ENCODE results near the gene NAGPA.

The NAGPA gene

DNA sequence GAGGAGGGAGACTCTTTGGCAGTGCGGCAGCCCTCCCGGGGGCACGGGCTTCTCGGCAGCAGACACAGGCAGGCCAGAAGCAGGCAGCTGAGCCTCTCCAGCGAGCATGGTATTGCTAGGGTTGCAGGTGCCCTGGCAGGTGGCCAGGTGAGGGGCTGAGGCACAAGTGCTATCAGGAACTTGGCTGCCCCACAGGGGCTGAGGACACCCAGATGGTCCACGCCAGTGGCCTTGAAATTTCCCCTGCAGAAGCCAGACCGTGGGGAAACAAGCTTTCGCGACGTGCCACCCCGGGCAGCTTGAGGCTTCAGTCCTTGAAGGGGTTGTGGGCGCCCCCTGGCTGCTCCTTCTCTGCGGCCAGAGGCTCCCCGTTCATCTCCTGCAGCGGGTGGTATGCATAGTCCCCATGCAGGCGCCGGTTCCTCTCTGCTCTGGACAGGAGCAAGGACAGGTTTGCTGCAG lies 8.5 kb downstream of the NAGPA start:
- no peak for DNase-seq

DNA sequence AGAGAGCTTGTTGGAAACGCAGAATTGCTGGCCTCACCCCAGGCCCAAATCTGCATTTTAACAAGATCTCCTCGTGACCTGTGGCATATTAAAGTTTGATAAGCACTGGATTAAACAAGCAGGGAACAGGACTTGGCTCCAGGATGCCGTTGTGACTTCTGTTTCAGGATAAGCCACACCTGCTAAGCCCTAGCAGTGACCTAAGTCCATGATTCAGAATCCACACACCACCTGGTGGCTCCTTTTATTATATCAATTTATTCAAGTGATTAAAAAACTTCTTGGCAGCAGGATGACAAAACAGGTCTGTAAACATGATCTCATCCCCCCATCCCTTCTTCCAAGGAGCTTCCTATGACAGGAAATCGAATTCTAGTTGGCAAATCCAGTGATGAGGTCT lies 9.1 kb downstream of the NAGPA start:
- no peak for DNase-seq

DNA sequence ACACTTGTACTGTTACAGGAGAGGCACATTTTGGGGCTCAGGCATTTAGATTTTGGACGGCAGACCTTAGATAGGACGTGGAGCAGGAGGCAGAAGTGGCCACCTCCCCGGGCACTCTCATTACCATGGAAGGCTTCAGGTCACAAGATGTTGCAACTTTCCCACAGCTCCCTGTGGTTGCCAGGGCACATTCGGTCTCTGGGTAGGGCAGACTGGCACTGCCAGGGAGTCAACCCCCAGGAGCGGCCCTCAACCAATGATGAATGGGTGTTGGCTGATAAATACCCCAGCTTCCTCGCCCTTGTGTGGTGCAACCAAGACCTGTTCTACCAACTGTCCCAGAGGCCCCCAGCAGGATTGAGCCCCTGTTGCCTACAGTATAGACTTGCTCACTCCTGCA lies 11.2 kb downstream of the NAGPA start:
- DNase-seq, result no peak

DNA sequence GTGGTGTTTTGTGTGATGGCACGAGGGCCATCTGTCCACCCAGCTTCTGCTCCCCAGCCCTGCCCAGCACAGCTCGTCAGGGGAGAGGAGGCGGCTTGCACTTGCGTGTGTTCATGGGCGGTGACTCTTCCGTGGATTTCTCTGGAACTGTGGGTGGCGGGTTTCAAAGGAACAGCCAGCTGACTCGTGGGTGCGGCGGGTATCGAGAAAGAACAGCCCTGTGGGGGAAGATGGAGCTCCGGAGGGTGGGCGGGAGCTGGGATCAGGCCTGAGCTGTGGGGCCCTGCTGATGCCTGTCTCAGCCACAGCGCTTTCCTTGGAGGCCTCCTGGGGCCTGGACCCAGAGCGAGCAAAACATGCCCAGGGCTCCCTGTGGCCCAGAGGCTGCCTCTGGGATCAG lies 13.2 kb downstream of the NAGPA start:
- DNase-seq, result no peak

DNA sequence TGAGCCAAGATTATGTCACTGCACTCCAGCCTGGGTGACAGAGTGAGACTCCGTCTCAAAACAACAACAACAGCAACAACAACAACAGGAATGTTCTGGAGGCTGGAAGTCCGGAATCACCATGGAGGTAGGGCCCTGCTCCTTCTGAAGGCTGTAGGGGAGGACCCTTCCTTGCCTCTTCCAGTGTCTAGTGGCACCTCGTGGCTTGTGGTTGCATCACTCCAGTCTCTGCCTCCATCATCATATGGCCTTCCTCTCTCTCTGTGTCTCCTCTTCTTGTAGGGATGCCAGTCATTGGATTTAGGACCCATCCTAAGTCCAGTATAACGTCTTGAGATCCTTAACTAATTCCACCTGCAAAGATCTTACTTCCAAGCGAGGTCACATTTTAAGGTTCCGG lies 14.0 kb downstream of the NAGPA start:
- no peak for DNase-seq

DNA sequence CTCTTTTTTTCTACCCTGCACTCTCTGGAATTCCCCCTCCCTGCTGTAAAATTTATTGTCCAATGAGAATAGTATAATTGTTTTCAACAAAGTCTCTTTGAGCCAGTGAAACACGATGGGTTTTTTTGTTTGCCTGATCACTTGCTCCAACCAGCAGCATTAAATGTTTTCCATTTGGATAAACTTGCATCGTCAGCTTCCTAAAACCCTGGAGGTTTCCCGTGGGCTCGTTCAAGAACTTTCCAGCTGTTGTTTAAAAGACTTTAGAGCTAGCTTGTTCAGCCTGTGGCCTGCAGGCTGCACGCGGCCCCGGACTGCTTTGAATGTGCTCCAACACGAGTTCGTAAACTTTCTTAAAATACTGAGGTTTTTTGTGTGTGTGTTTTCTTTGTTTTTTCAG lies 14.9 kb downstream of the NAGPA start:
- no peak for DNase-seq

DNA sequence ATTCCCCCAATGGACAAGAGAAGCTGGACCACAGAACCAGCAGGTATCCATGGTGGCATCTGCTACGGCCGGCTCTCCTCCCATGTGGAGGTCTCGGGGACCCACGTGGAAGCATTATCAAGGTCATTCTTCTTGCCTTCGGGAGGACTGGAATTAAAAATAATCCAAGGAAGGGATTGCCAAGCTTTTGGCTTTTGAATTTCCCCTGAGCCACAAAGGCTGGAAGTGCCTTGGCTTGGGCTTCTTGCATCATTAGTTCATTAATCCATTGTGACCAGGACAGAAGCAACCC lies 16.1 kb downstream of the NAGPA start:
- no peak for DNase-seq

DNA sequence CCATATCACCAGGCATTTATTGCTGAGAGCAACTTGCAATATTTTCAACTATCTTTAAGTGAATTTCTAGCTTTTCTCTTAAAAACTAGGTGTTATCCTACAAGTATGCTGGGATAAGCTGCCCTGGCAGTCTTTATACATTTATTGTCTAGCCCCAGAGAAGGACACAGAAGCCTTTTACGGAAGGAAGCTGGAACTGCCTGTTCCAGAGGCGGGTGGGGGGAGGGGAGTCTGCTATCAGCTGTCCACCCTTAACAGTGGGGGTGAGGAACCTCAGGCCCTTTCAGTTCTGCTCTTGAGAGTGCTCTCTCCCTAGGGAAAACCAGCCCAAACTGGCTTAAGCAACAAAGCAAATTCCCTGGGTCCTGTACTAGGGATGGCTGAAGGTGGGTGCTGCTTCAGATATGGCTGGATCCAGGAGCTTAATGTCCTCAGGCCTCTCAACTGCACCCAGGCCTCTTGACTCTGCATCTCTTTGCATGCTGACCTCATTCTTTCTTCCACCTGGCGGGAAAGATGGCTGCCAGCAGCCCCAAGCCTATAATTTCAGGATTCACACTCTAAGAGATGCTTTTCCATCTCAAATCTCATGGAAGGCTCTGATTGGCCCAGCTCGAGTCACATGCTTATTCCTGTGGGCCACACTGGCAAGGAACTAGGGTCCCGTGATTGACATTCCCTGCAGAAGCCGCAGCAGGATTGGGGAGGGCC lies 16.6 kb downstream of the NAGPA start:
- no peak for DNase-seq

DNA sequence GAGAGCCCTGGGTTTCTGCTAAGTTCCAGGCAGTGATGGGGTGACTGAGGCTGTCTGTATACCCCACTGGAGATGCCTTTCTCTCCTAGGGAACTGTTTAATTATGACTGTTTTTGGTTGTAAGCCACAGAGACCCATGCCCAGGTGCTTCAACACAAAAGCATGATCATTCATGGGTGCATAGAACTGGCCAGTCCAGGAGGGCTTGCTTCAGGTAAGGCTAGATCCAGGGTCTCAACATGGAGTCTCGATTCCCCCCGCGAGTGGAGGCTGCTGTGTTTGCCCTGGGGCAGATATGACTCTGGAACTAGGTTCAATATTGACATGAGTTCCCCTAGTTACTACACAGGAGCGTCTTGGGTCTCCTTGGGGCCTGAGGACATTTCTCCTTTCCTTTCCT lies 17.8 kb downstream of the NAGPA start:
- no peak for DNase-seq

DNA sequence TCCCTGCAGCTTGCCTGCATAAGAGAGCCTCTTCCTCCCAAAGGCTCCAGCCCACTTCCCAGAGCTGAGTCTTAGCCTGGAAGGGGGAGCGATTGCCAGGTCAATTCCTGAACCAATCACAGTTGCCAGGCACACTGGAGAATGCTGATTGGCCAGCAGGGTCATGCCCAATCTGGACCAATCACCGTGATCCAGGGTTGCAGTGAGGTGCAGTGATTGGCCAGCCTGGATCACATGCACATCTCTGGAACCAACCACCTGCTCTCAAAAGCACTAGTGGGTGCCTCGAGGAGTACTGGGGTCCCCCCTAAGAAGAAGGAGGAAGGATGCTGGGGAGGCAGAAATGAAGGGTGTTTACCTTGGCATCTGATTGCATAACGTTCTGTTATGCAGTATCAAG lies 18.4 kb downstream of the NAGPA start:
- no peak for DNase-seq

DNA sequence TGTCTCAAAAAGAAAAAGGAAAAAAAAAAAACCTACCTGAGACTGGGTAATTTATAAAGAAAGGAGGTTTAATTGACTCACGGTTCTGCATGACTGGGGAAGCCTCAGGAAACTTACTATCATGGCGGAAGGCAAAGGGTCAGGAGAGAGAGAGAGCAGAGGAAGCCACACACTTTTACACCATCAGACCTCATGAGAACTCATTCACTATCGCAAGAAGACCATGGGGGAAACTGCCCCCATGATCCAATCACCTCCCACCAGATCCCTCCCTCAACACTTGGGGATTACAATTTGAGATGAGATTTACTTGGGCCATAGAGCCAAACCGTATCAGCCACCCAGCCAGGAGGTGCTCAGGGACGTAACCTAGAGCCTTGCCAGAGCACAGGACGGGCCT lies 20.8 kb downstream of the NAGPA start:
- DNase-seq, result no peak

DNA sequence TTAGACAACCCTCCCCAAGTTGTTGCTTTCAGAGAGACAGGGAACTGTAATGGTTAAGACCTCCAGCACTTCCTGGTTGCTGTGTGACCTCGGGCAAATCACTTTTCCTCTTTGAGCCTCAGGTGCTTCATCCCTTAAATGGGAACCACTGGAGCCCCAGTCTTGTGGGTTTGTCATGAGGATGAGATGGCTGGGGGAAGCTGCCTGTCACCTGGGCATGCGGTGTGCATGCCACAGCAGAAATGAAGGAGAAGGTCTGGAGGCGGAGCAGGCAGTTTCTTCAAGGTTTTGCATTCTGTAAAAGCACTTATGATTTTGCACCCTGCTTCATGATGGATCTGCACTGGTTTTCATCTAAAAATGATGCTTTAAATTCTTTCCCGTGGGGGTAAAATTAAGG lies 22.1 kb downstream of the NAGPA start:
- no peak for DNase-seq

DNA sequence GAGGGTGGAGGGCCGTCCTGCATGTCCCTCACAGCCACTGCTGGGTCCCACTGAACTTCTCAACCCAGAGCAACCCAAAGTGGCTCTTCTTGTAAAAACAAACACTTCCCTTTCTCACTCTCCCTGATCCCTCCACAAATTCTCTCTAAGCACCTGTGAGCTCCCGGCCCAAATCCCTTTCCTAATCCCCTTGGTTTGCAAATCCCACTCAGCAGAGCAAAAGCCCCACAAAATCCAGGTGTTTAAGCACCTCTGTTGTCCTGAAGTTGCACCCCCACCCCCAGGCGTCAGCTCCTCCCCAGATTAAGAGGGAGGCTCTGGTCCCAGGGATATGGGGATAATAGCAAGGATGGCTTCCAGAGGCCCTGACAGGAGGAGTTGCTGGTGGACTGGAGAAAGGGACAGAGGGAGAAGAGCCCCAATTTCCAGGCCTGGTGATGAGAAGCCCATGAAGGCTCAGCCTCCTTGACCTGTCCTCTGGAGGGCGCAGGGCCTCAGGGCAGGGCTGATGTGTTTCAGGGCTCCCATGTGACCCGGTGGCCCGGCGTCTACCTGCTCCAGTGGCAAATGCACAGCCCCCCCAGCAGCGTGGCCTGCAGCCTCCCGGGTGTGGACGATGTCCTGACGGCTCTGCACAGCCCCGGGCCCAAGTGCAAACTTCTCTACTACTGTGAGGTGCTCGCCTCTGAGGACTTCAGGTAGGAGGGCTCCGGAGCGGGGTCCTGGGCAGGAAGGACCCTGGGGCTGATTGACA lies 23.0 kb downstream of the NAGPA start:
- DNase-seq, result no peak

DNA sequence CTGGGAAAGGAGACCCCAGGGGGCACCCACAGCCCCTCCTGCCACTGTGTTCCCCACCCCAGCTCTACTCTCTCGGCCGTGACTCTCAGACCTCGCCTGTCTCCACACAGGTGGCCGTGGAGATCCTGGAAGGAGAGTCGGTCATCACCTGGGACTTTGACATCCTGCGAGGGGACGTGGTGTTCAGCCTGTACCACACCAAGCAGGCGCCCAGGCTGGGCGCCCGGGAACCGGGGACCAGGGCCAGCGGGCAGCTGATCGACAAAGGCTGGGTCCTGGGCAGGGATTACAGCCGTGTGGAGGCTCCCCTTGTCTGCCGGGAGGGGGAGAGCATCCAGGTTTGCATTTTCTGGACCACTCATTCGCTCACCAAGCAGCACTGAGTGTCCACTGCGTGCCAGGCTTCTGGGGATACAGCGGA lies 25.4 kb downstream of the NAGPA start:
- no peak for DNase-seq

DNA sequence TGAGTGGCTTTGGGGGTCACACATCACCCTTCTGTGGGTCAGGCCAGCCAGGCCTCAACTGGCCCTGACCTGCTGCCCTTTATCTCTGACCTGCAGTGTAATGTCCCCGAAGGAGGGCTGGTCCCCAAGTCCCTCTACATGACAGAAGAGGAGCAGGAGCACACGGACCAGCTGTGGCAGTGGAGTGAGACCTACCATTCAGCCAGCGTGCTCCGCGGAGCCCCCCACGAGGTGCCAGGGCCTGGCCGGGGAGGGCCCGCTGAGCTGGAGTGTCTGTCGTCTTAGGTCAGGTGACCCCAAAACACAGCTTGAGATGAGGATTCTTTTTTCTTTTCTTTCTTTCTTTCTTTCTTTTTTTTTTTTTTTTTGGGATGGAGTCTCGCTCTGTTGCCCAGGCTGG lies 26.5 kb downstream of the NAGPA start:
- no peak for DNase-seq

DNA sequence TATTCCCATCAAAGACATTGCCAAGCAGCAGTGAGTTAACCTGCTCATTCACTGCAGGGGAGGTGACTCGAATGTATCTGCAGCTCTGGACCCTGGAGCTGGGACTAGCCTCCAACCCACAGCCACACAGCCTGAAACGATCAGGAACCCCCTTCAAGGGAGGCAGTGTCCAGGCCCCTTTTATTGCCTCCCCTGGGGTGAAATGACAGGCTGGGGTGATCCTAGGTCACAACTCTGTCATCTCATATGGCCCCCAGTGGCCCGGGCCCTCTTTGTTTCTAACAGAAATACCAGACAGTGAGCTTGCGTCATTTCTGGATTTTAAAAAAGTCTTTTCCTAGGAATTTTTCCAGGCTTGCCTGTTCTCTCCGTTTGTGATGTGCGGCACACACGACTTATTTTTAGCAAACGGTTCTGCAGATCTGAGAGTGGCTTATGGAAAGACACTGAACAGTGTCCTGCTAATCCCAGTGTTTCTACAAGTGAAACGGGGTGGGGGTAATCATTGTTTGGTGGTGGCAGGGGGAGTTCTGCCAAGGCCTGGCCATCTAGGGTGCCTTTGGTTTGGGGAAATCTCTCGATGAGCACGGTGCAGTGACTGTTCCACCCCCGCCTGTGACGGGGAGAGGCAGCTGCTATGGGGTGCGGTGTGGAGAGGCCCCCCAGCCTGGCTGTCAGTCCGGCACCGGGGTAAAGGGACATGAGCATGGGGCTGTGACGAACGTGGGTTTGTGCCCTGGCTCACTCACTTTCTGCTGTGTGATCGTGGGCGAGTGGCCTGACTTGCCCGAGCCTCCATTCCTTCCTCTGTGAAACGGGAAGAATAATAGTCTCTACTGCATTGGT lies 27.2 kb downstream of the NAGPA start:
- DNase-seq, result no peak

DNA sequence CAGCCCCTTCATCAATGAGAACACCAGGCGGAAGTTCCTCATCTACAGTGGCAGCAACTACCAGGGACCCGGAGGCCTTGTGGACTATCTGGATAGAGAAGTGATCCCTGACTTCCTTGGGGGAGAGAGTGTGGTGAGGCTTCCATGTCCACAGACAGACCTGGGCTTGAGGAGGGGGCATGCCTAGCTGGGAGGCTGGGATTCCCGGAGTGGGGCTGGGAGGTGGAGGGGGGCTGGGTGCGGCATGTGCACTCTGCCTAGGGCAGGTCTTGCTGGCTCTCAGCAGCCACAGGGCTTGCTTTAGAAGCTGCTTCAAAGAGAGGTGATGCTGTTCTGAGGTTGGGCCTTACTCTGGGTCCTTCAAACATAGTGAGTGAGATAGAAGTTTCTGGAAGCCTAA lies 27.8 kb downstream of the NAGPA start:
- DNase-seq, result no peak

DNA sequence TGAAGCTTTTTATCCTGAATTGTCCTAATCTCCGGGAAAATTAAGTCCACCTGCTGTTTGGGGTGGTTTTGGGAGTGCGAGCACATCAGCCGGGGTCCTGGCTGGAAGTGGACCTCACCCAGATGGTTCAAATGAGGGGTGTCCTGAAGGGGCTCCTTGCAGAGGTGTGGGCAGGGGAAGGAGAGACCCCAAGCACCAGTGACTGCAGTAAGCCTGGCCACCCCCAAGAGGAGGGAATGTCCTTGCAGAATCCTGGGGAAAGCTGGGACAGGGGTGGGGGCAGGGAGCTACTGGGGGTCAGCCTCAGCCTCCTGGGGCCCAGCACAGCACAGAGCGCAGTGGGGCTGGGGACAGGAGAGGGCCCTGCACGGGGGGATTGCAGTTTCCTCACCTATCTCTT lies 29.4 kb downstream of the NAGPA start:
- no peak for DNase-seq

DNA sequence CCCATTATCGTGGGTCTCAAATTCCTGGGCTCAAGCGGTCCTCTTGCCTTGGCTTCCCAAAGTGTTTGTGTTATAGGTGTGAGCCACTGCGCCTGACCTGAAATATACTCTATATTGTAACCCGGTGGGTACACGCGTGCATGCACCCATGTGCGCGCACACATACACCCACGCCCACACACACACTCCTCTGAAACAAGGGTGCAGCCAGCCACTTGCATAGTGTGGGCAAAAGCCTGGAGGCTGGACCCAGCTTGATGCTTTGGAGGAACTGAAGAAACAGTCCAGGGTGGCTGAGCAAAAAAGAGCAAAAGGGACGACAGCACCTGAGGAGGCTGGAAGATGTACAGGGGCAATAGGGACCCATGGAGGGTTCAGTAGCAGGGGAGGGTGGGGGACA lies 29.9 kb downstream of the NAGPA start:
- no peak for DNase-seq

DNA sequence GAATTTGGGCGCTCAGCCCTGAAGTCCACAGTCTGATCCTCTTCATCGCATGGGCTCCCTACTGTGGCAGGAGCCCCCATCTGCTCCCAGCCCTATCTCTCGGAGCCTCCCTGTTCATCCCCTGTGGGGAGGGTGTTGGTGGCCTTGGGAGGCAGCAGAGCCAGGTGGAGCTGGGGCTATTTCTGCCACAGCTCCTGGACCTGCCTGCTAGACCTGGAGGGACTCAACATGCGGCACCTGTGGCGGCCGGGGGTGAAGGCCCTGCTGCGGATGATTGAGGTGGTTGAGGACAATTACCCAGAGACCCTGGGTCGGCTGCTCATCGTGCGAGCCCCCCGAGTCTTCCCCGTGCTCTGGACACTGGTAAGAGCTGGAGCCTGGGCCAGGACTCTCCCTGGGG lies 30.5 kb downstream of the NAGPA start:
- no peak for DNase-seq

DNA sequence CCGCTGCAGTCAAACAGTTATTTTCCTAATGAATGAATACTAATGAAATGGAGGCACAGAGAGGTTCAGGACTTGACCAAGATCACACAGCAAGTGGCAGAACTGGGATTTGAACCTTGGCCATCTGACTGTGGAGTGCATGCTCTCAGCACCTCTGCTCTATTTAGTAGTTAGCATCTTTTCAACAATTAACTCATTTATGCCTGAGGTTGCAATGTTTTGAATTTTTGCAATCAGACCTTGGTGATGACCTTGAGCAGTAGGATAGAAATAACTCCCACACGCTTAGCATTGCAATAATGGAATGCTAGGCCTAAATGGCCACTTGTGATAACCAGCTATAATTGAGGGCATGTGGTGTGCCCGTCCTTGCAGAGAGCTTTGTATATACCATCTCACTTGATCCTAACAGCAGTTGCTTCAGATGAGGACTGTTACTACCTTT lies 31.0 kb downstream of the NAGPA start:
- DNase-seq, result no peak

DNA sequence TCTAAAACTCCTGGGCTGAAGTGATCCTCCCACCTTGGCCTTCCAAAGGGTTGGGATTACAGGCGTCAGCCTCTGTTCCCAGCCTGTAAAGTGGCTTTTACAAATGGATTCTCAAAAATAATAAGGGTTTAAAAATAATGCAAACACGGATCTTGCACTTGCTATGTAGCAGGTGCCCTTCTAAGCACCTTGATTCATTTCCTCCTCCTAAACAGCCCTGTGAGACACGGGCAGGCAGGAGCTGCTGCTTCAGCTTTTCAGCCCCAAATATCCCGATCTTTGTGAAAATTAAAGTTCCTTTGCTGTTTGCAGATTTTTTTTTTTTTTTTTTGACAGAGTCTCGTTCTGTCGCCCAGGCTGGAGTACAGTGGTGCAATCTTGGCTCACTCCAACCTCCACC lies 31.7 kb downstream of the NAGPA start:
- DNase-seq, result no peak

DNA sequence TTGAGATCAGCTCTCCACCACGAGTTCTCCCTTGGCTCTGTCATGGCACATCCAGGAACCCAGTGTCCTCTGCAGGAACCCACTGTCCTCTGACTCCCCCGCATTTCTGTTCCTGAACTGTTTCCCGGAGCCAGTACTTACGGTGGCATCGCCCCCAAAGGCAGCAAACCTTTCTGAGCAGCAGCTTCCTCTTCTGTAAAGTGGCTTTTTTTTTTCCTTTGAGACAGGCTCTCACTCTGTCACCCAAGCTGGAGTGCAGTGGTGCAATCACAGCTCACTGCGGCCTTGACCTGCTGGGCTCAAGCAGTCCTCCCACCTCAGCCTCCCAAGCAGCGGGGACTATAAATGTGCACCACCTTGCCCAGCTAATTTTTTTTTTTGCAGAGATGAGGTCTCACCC lies 32.2 kb downstream of the NAGPA start:
- no peak for DNase-seq

DNA sequence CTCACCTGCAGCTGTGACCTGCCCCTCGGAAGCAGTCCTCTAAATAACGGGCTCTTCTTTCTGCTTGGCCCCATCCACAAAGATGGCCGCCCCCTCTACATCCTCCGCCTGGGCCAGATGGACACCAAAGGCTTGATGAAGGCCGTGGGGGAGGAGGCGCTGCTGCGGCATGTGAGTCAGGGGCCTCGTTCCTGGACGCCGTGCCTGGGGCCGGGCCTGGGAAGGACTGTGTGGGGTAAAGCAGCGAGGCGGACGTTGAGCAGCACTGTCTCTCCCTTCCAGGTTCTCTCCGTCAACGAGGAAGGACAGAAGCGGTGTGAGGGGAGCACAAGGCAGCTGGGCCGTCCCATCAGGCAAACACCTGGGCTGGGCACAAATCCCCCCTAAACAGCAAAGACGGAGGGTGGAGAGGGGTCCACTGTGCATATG lies 33.1 kb downstream of the NAGPA start:
- DNase-seq, result no peak
